Renal pelvis (tissue), 4 donors: Measurements from ENCODE around the gene HVCN1. TPM values are rescaled to one million over a fixed set of nuclear protein-coding genes. Genes with fewer than 3 reads are reported as not detected.

Source experiments
- DNase-seq: peaks from one replicate; pipeline ENCODE4 v3.0.0-alpha.2; 2013
- polyA plus RNA-seq, 3 donors: library from polyadenylated mRNA; unstranded; fragments of 120-200 nt; gene quantifications; one replicate each; pipeline ENCODE4 v1.2.1, GENCODE V29; 2013; ENCODE audit not compliant: insufficient read length in 3 of 3

HVCN1 gene
- polyA plus RNA-seq, 3 donors = 9.8 to 10.2 (median 9.8) TPM

DNA sequence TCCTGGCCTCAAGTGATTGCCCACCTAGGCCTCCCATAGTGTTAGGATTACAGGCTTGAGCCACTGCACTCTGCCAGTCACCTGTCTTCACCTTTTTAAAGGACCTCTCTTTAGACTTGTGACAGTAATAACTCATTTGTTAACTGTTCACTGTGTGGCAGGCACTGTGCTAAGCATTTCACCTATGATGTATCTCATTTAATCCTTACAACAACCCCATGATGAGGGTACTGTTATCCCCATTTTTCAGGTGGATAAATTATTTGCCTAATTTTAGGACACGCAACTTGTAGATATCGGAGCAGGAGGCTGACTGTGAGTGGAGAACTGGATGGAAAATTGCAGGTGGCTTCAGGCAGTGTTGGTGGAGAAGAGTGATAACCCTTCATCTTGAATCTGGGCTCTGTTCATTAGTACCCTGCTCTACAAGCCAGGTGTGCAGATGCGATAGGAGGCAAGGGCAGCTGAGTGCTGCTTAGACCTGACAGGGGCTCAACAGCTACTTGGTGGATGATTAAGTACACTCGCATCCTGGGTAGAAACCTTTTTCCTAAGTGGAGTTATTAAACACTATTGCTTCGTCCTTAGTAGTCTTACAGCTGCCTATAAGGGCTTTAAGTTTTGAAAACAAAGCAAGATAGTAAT, 72.3 kb downstream of the HVCN1 start:
- DNase-seq = no peak

DNA sequence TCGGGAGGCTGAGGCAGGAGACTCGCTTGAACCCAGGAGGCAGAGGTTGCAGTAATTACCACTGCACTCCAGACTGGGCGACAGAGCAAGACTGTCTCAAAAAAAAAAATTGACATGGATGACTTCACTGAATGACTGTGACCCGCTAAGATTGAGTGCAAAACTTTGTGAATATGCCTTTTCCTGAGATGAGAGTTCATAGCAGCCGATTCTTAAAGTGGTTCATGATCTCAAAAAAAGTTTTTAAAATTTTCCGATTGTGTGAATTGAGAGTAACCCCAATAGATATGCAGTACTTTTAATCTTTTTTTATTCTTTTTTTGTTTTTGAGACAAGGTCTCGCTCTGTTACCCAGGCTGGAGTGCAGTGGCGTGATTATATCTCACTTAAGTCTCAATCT, 73.7 kb downstream of the HVCN1 start:
- DNase-seq = no peak

DNA sequence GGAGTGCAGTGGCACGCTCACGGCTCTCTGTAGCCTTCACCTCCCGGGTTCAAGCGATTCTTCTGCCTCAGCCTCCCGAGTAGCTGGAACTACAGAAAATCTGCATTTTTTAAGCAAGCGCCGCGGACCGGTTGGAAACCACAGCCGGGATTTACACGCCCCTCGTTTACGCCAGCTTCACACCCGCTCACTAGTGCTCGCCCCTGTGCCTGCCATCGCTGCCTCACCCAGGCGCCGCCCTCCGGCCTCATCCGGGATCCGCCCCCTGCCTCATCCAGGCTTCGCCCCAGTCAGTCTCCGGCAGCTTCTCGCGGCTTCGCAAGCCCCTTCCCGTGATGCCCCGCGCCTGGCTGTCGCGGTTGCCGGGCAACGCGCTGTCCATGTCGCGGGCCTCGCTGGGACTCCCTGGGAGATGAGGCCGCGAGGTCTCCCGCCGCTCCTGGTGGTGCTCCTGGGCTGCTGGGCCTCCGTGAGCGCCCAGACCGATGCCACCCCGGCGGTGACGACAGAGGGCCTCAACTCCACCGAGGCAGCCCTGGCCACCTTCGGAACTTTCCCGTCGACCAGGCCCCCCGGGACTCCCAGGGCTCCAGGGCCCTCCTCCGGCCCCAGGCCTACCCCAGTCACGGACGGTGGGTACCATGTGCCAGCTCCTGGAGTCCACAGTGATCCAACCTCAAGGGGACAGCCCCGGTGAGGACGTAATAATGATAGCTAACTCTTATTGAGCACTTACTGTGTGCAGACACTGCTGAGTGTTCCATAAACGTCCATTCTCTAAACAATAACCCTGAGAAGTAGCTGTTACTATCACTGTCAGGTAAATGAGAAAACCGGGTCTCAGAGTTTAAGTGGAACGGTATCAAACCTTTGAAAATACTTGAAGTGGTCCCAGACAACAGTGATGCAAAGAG, 74.9 kb downstream of the HVCN1 start, which contains the start of gene TCTN1:
Gene TCTN1, plus strand, starts transcription at position 359 of the 914 bp plus-strand sequence. Its CDS starts 54 bp downstream, at position 413.
- DNase-seq = peak; percentile 94

DNA sequence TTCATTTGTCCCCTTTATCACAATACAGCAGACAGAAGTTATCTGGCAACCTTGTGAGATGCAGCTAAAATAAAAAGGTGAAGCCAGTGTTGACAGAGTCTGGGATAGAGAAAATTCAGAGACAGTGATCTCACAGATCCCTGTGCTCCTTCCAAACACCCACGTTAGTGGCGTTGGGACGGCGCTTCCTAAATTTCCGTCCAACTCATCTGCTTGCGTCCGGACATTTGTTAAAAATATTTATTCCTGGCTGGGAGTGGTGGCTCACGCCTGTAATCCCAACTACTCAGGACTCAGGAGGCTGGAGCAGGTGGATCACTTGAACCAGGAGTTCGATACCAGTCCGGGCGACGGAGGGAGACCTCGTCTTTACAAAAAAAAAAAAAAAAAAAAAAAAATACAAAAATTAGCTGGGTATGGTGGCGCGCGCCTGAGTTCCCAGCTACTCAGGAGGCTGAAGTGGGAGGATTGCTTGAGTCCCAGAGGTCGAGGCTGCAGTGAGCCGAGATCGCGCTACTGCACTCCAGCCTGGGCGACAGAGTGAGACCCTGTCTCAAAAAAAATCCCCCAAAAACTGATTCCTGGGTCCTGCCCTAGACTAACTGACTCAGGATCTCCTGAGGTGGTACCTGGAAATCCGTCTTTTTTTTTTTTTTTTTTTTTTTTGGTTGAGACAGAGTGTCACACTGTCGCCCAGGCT, 75.7 kb downstream of the HVCN1 start:
- no peak for DNase-seq

DNA sequence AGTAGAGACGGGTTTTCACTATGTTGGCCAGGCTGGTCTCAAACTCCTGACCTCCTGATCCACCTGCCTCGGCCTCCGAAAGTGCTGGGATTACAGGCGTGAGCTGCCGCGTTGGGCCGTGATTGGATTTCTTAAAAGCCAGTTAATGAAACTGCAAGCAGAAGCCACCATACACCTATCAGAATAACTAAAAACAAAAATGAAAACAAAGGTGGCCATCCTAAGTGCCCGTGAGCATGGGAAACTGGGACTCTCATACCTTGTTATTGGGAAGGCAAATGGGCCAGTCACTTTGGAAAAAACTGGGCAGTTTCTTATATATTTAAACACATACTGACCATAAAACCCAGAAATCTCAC, 82.7 kb downstream of the HVCN1 start:
- no peak for DNase-seq

DNA sequence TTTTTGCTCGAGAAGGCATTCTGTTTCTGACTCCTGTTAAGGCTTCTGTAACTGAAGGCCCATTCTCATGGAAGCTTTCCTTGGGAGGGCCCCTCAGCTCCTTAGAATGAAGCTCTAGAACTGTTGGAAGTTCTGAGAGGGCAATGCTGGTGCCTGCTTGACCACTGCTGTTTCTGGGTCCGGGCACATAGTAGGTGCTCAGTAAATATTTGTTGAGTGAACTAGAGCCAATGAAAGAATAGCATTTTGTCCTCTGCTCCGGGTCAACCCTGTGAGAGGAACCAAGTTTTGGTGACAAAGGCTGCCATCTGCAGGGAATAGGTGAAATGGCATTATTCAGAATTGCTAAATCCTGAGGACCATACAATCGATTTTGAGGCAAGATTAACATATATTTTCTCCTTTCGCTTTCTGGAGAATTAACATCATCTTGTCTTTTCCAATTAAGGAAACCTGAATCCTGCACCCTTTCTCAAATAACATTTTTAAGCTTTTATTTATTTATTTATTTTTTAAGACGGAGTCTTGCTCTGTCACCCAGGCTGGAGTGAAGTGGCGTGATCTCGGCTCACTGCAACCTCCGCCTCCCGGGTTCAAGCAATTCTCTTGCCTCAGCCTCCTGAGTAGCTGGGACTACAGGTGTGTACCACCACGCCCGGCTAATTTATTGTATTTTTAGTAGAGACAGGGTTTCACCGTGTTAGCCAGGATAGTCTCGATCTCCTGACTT, 86.7 kb downstream of the HVCN1 start:
- peak; percentile 41 for DNase-seq

DNA sequence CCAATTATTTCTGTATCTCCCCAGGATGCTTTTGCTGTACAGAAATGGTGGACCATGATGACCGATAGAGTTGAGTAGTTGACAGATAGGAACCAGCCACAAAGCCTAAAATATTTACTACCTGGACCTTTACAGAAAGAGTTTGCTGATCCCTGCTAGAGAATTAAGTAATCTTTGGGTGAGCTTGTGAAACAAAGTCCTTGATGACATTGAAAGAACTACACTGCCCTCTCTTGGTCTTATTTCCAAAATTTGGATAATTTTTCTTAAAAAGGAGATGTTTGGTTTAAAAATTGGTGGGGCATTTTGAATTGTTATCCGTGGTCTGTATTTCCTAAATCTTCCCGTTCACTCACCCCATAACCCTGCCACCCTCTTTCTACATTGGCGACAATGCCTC, 88.7 kb downstream of the HVCN1 start:
- peak; percentile 26 for DNase-seq

DNA sequence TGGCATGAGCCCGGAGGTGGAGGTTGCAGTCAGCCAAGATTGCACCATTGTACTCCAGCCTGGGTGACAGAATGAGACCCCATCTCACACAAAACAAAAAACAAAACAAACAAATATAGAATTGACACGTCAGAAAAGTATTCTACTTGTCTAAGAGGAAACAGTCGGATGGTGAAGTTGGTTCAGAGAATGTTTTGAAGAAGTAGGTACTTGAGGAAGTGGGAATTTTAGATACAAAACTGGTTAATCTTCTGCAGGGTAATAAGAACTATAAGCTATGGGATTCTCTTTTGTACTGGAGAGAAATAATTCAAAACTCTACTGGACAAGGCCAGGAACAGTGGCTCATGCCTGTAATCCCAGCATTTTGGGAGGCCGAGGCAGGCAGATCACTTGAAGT, 89.6 kb downstream of the HVCN1 start:
- no peak for DNase-seq

Other genes starting within 250 kb of the HVCN1 start
- gene ARPC3, start 238.8 kb downstream of the HVCN1 start, polyA plus RNA-seq = 100 to 1,000 TPM; 232 to 250 (median 247) TPM
- 10 to 100 TPM; 34.8 to 37.5 (median 36.1) TPM for gene GPN3, start 220.9 kb downstream of the HVCN1 start, polyA plus RNA-seq
- gene FAM216A, start 220.3 kb downstream of the HVCN1 start, polyA plus RNA-seq = 10 to 100 TPM; 14.8 to 20.1 (median 15.6) TPM
- gene VPS29, start 187.0 kb downstream of the HVCN1 start, polyA plus RNA-seq = 100 to 1,000 TPM; 123 to 154 (median 136) TPM
- gene RAD9B, start 186.8 kb downstream of the HVCN1 start, polyA plus RNA-seq = 1 to 10 TPM in 2 of 3 donors, under 1 TPM in 1; 0.83 to 1.7 (median 1.0) TPM
- 10 to 100 TPM; 17.7 to 20.9 (median 20.8) TPM for gene PPTC7, start 105.8 kb downstream of the HVCN1 start, polyA plus RNA-seq
- 100 to 1,000 TPM in 2 of 3 donors, 10 to 100 TPM in 1; 73.3 to 119 (median 106) TPM for gene TCTN1, start 75.0 kb downstream of the HVCN1 start, polyA plus RNA-seq
- gene PPP1CC, start 53.8 kb upstream of the HVCN1 start, polyA plus RNA-seq = 100 to 1,000 TPM; 165 to 175 (median 170) TPM
- gene CCDC63, start 157.9 kb upstream of the HVCN1 start, polyA plus RNA-seq = not detected
- under 1 TPM in 1 of 3 donors, not detected in 2; 0.47 TPM for gene MYL2, start 231.5 kb upstream of the HVCN1 start, polyA plus RNA-seq